Osteoblast (primary cell): ENCODE results near the gene TGM4. TPM values are rescaled to one million over a fixed set of nuclear protein-coding genes. Genes with fewer than 3 reads are reported as not detected.
A peak's percentile ranks its signal among the peaks of the same experiment; 100 is the strongest.

Source experiments
- DNase-seq: peaks from one replicate; pipeline ENCODE4 v3.0.0; 2011; ENCODE audit warnings: low spot score, mixed read lengths; ENCODE audit not compliant: insufficient read length; ENCODE audit errors: missing footprints
- H2AFZ ChIP-seq: 2 replicates; pipeline ENCODE4 v1.6.0; 2011; ENCODE audit warnings: mild to moderate bottlenecking, low read length
- H3K27ac ChIP-seq: 2 replicates; pipeline ENCODE4 v1.5.1; 2011; ENCODE audit warnings: mild to moderate bottlenecking, low read depth, low read length, moderate library complexity
- H3K27me3 ChIP-seq: 2 replicates; pipeline ENCODE4 v1.6.0; 2012; ENCODE audit warnings: mild to moderate bottlenecking, control low read depth, inconsistent platforms, low read length, moderate library complexity; ENCODE audit not compliant: insufficient read depth
- H3K36me3 ChIP-seq: 2 replicates; pipeline ENCODE4 v1.5.1; 2011; ENCODE audit warnings: mild to moderate bottlenecking, low read length, control low read depth, moderate library complexity; ENCODE audit not compliant: insufficient read depth
- H3K4me1 ChIP-seq: 2 replicates; pipeline ENCODE4 v1.5.1; 2011; ENCODE audit warnings: mild to moderate bottlenecking, low read length, control low read depth, moderate library complexity; ENCODE audit not compliant: insufficient read depth
- H3K4me2 ChIP-seq: 2 replicates; pipeline ENCODE4 v1.6.0; 2011; ENCODE audit warnings: mild to moderate bottlenecking, low read length; ENCODE audit not compliant: insufficient read depth
- H3K4me3 ChIP-seq: fragments of 200-600 bp; sonication (generic); 3 replicates; pipeline ENCODE4 v1.5.1; 2012; ENCODE audit warnings: mild to moderate bottlenecking, low read length, inconsistent platforms; ENCODE audit not compliant: insufficient read depth
- H3K79me2 ChIP-seq: 2 replicates; pipeline ENCODE4 v1.6.0; 2012; ENCODE audit warnings: mild to moderate bottlenecking, low read length, control low read depth, inconsistent platforms; ENCODE audit not compliant: insufficient read depth
- H3K9me3 ChIP-seq: 2 replicates; pipeline ENCODE4 v1.5.1; 2011; ENCODE audit warnings: low read depth, low read length, control low read depth
- H4K20me1 ChIP-seq: 2 replicates; pipeline ENCODE4 v1.6.0; 2012; ENCODE audit warnings: mild to moderate bottlenecking, low read length, control low read depth; ENCODE audit not compliant: insufficient read depth
- total RNA-seq: library from RNA; depleted of rRNA; stranded (reverse); fragments of >200 nt; gene quantifications from 2 replicates; pipeline ENCODE4 v1.2.3, GENCODE V29; 2012
- TF ChIP-seq, protein P1 (sequence below): IDR thresholded peaks from 2 replicates; pipeline ENCODE4 v1.5.1; 2011; ENCODE audit warnings: mild to moderate bottlenecking, low read depth, low read length, moderate library complexity; ENCODE audit errors: extremely low read depth

Gene TGM4
- total RNA-seq, 1 donor, result not detected

DNA sequence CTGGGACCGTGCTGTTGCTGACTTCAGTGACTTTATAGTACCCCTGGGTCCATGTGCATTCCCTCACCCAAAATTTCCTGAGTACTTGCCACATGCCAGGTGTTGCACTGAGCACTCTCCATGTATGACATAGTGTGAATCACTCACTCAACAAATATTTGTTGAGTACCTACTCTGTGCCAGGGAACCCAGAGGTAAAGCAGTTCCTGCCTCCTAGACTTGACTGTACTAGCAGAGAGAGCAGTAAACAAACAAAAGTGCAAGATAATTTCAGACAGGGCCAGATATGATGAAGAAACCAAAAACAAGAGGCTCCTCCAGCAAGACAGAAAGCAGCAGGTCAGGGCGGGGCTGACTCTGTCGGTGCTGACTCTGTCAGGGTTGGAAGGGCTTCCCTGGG is 12.2 kb downstream of the TGM4 start:
- no peak for DNase-seq
- Histone ChIP-seq H3K79me2 (no peaks in the 10 kb centered on the region), H4K20me1 (no peaks in the 10 kb centered on the region), H3K27me3 (peaks cover 3% of the 10 kb centered on the region), H3K36me3 (no peaks in the 10 kb centered on the region), H3K27ac (no peak overlapping the region), H3K4me3 (no peak overlapping the region), H3K4me1 (peaks cover 33% of the 10 kb centered on the region), H2AFZ (no peak overlapping the region), H3K4me2 (peak overlapping the region; percentile 26), H3K9me3 (no peaks in the 10 kb centered on the region)
- TF ChIP-seq, protein P1, sequence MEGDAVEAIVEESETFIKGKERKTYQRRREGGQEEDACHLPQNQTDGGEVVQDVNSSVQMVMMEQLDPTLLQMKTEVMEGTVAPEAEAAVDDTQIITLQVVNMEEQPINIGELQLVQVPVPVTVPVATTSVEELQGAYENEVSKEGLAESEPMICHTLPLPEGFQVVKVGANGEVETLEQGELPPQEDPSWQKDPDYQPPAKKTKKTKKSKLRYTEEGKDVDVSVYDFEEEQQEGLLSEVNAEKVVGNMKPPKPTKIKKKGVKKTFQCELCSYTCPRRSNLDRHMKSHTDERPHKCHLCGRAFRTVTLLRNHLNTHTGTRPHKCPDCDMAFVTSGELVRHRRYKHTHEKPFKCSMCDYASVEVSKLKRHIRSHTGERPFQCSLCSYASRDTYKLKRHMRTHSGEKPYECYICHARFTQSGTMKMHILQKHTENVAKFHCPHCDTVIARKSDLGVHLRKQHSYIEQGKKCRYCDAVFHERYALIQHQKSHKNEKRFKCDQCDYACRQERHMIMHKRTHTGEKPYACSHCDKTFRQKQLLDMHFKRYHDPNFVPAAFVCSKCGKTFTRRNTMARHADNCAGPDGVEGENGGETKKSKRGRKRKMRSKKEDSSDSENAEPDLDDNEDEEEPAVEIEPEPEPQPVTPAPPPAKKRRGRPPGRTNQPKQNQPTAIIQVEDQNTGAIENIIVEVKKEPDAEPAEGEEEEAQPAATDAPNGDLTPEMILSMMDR, result no peak

DNA sequence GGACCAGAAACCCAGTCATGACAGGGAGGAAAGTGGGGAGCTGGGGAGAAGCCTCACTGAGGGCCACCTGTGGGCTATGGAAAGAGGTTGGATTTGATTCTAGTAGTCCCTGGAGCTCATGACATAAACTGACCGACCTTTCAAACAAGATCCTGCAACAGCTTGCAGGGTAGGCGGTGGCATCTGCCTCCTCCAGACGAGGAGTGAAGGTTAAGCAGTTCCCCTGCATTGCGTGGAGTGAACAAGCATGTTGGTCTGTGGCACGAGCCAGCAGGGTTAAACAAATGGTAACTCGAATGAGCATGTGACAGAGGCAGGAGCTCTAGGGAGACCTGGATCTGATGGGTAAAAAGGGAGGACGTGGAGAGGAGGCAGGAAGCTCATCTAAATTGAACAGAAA is 12.7 kb downstream of the TGM4 start:
- Histone ChIP-seq H3K4me2 (no peak overlapping the region), H3K36me3 (no peaks in the 10 kb centered on the region), H3K9me3 (no peaks in the 10 kb centered on the region), H3K4me3 (no peak overlapping the region), H3K27me3 (peaks cover 3% of the 10 kb centered on the region), H3K4me1 (peaks cover 33% of the 10 kb centered on the region), H4K20me1 (no peaks in the 10 kb centered on the region), H3K27ac (no peak overlapping the region), H2AFZ (no peak overlapping the region), H3K79me2 (no peaks in the 10 kb centered on the region)
- DNase-seq, result no peak
- TF ChIP-seq, protein P1, result no peak

DNA sequence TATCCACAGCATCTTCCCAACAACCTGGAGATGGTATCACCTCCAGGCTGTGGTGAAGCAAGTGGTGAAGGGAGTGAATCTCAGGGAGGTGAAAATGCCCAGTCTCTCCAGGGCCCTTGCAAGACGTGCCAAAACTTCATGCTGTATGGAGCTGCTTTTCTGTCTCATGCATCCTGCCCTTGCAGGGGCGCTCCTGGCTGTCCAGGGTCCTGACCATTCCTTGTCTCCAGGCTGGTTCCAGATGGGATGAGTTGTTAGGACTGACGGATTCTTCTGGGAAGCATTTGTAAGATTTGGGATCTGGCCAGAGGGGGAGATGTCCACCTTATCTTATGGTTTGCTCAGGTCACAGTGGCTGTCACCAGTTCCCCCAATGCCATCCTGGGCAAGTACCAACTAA is 15.8 kb downstream of the TGM4 start:
- Histone ChIP-seq H3K9me3 (no peaks in the 10 kb centered on the region), H3K4me2 (no peak overlapping the region), H3K27me3 (peaks cover 3% of the 10 kb centered on the region), H3K4me1 (peaks cover 29% of the 10 kb centered on the region), H3K27ac (no peak overlapping the region), H3K4me3 (no peak overlapping the region), H2AFZ (no peak overlapping the region), H4K20me1 (no peaks in the 10 kb centered on the region), H3K79me2 (no peaks in the 10 kb centered on the region), H3K36me3 (no peaks in the 10 kb centered on the region)
- TF ChIP-seq, protein P1, result no peak
- DNase-seq, result no peak

DNA sequence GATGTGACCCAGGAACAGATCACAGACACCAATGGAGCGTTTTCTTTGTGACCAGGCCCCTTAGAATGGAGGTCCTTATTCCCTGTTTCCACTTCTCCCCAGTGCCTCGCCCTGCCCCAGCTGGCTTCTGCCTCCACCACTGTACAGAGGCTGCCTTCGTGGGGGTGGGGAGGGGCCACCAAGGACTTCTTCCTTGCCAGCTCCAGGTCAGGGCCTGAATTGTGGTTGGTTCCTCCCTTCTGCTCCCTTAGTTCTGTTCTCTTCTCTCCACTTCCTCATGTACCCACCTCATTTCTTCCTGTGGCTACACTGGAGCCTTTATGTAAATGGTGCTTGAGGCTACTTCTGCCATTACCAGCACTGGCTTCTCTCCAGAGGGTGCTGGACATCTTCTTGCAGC is 16.4 kb downstream of the TGM4 start:
- no peak overlapping the region for H3K27ac ChIP-seq
- peaks cover 23% of the 10 kb centered on the region for H3K4me1 ChIP-seq
- DNase-seq, result no peak
- H4K20me1 ChIP-seq, result no peaks in the 10 kb centered on the region
- H3K4me3 ChIP-seq, result no peak overlapping the region
- TF ChIP-seq, protein P1, result no peak
- no peak overlapping the region for H2AFZ ChIP-seq
- no peaks in the 10 kb centered on the region for H3K36me3 ChIP-seq
- H3K27me3 ChIP-seq, result peaks cover 3% of the 10 kb centered on the region
- H3K4me2 ChIP-seq, result no peak overlapping the region
- no peaks in the 10 kb centered on the region for H3K9me3 ChIP-seq
- no peaks in the 10 kb centered on the region for H3K79me2 ChIP-seq
